OCI-LY7 (cell line): ENCODE data around the gene DNAJB14. TPM values are rescaled to one million over a fixed set of nuclear protein-coding genes. Genes with fewer than 3 reads are reported as not detected.

ENCODE experiments used
- BruUV-seq: library from RNA; stranded (reverse); fragments of 400-500 nt; replicated peaks from 2 replicates; lab custom pipeline; 2021; lab: Mats Ljungman, UMichigan
- CTCF ChIA-PET: fragments of 300-600 bp; sonication (Branson Sonifier 250); formaldehyde crosslinking; loops from one replicate; lab custom pipeline; 2022; ENCODE audit warnings: antibody characterized with exemption; ENCODE audit not compliant: unreplicated experiment; lab: Charles Lee
- POLR2A ChIA-PET: fragments of 300-600 bp; sonication (Branson Sonifier 250); formaldehyde crosslinking; loops from one replicate; lab custom pipeline; 2022; ENCODE audit warnings: antibody characterized with exemption; lab: Charles Lee
- DNase-seq: peaks from one replicate; pipeline ENCODE4 v3.0.0-alpha.2; 2015; ENCODE audit warnings: low spot score
- H2AFZ ChIP-seq: fragments of 200-600 bp; sonication (generic), shearing (Covaris generic); 2 replicates; pipeline ENCODE4 v1.6.1; 2014; ENCODE audit warnings: mild to moderate bottlenecking, antibody characterized with exemption, low read length, moderate library complexity
- H3K27ac ChIP-seq: fragments of 200-600 bp; sonication (generic); 2 replicates; pipeline ENCODE4 v1.5.1; 2014; ENCODE audit warnings: mixed run types, low read depth, mild to moderate bottlenecking, moderate library complexity, low read length, inconsistent platforms; ENCODE audit not compliant: poor library complexity, severe bottlenecking
- H3K36me3 ChIP-seq: fragments of 200-600 bp; sonication (generic); 2 replicates; pipeline ENCODE4 v1.6.1; 2014; ENCODE audit warnings: mild to moderate bottlenecking, antibody characterized with exemption, low read length, moderate library complexity, mixed read lengths; ENCODE audit not compliant: insufficient read depth
- H3K4me1 ChIP-seq: fragments of 200-600 bp; sonication (generic); 2 replicates; pipeline ENCODE4 v1.5.1; 2014; ENCODE audit warnings: mild to moderate bottlenecking, low read length; ENCODE audit not compliant: insufficient read depth, poor library complexity, severe bottlenecking
- H3K4me2 ChIP-seq: fragments of 200-600 bp; sonication (generic); 2 replicates; pipeline ENCODE4 v1.6.1; 2014; ENCODE audit warnings: mild to moderate bottlenecking, low read length
- H3K4me3 ChIP-seq: fragments of 200-600 bp; sonication (generic); 2 replicates; pipeline ENCODE4 v1.5.1; 2014; ENCODE audit warnings: mild to moderate bottlenecking, low read depth, low read length; ENCODE audit not compliant: poor library complexity, severe bottlenecking
- H3K79me2 ChIP-seq: fragments of 200-600 bp; sonication (generic); 2 replicates; pipeline ENCODE4 v1.6.1; 2016; ENCODE audit warnings: low read depth, mild to moderate bottlenecking, low read length, moderate library complexity, mixed read lengths; ENCODE audit not compliant: insufficient read depth
- H3K9me2 ChIP-seq: fragments of 200-600 bp; sonication (generic); 2 replicates; pipeline ENCODE4 v1.6.1; 2016; ENCODE audit warnings: mild to moderate bottlenecking, low read length, mixed read lengths; ENCODE audit not compliant: insufficient read depth
- H3K9me3 ChIP-seq: fragments of 200-600 bp; sonication (generic); 2 replicates; pipeline ENCODE4 v1.6.1; 2014; ENCODE audit warnings: mild to moderate bottlenecking, mixed run types, low read length, mixed read lengths
- H4K20me1 ChIP-seq: fragments of 200-600 bp; sonication (generic); 2 replicates; pipeline ENCODE4 v1.6.1; 2014; ENCODE audit warnings: mild to moderate bottlenecking, antibody characterized with exemption, low read length, moderate library complexity, mixed read lengths; ENCODE audit not compliant: insufficient read depth
- CTCF ChIP-seq: fragments of 200-600 bp; sonication (generic); conservative IDR thresholded peaks from 2 replicates; pipeline ENCODE4 v1.5.1; 2014; ENCODE audit warnings: mild to moderate bottlenecking, antibody characterized with exemption, low read length, moderate library complexity, mixed read lengths
- EZH2phosphoT487 ChIP-seq: fragments of 200-600 bp; sonication (generic); IDR thresholded peaks from 2 replicates; pipeline ENCODE4 v1.6.1; 2018; ENCODE audit warnings: low read depth, borderline replicate concordance, mild to moderate bottlenecking, mixed run types, antibody characterized with exemption, low read length, moderate library complexity, mixed read lengths
- intact Hi-C: fragments of 100-400 bp; cut with micrococcal nuclease; formaldehyde crosslinking; loops from one replicate; pipeline ENCODE4 v1.10.0; 2022; ENCODE audit not compliant: unreplicated experiment
- total RNA-seq, 2 experiments: library from RNA; depleted of rRNA in 1 of 2; stranded (reverse); fragments of >200 nt in 1 of 2; shearing (Covaris generic) in 1 of 2; gene quantifications; 2 replicates each; pipeline ENCODE4 v1.2.3, GENCODE V29; 2014 to 2022

The DNAJB14 gene
- total RNA-seq, 2 experiments from 2014 or later: 13.3 to 44.9 TPM

- Histone ChIP-seq H3K36me3 (peaks cover 82% of the 10 kb centered on the region), H3K4me2 (no peak overlapping the region), H3K27ac (no peak overlapping the region), H3K9me2 (no peaks in the 10 kb centered on the region), H3K79me2 (peaks cover 41% of the 10 kb centered on the region), H3K9me3 (no peaks in the 10 kb centered on the region; the same call in 1 of the 2 replicates), H4K20me1 (no peaks in the 10 kb centered on the region), H2AFZ (no peak overlapping the region), H3K4me3 (no peak overlapping the region), H3K4me1 (no peaks in the 10 kb centered on the region)
- DNase-seq: no peak
- intact Hi-C loops: no loop called here
- TF ChIP-seq EZH2phosphoT487 (no peak), CTCF (no peak)
- BruUV-seq: no TSS peak
- ChIA-PET POLR2A (interaction anchor here (0.6 to 2.9 kb wide), 7 partner anchors 11 to 37 kb away, joined by 3 to 23 read pairs (median 3); partner anchors contain the start of gene LAMTOR3), CTCF (no interaction called here)
Observed at GRCh38 chr4:99927566-99927965, 18.9 kb downstream of the DNAJB14 start.

GRCh38 chr4:99921174-99921573, 25.2 kb downstream of the DNAJB14 start:
- Histone ChIP-seq H3K36me3 (peaks cover 88% of the 10 kb centered on the region), H3K79me2 (no peaks in the 10 kb centered on the region), H2AFZ (no peak overlapping the region), H3K4me3 (no peak overlapping the region), H3K9me3 (no peaks in the 10 kb centered on the region), H3K4me2 (no peak overlapping the region), H3K9me2 (no peaks in the 10 kb centered on the region), H3K27ac (no peak overlapping the region), H3K4me1 (no peaks in the 10 kb centered on the region), H4K20me1 (no peaks in the 10 kb centered on the region)
- DNase-seq: no peak
- intact Hi-C loops: no loop called here
- TF ChIP-seq CTCF: no peak
- TF ChIP-seq EZH2phosphoT487: no peak
- CTCF ChIA-PET: no interaction called here
- POLR2A ChIA-PET: interaction anchor here (0.7 to 2.1 kb wide), 4 partner anchors 8 to 26 kb away, joined by 3 to 9 read pairs (median 5); no protein-coding TSS in a partner anchor
- BruUV-seq: no TSS peak

GRCh38 chr4:99918656-99919055, 27.8 kb downstream of the DNAJB14 start:
- DNase-seq: no peak
- H3K36me3 ChIP-seq: peaks cover 74% of the 10 kb centered on the region
- H3K4me2 ChIP-seq: no peak overlapping the region
- no peak overlapping the region for H2AFZ ChIP-seq
- H4K20me1 ChIP-seq: no peaks in the 10 kb centered on the region
- H3K4me1 ChIP-seq: no peaks in the 10 kb centered on the region
- no TSS peak for BruUV-seq
- CTCF ChIA-PET: no interaction called here
- POLR2A ChIA-PET: interaction anchor here (0.8 to 1.2 kb wide), 3 partner anchors 10 to 27 kb away, joined by 3 read pairs; partner anchors contain the start of gene DNAJB14
- H3K9me2 ChIP-seq: no peaks in the 10 kb centered on the region
- no peak overlapping the region for H3K4me3 ChIP-seq
- no peak overlapping the region for H3K27ac ChIP-seq
- H3K9me3 ChIP-seq: no peaks in the 10 kb centered on the region
- intact Hi-C loops: no loop called here
- H3K79me2 ChIP-seq: no peaks in the 10 kb centered on the region
- TF ChIP-seq CTCF: no peak
- no peak for TF ChIP-seq EZH2phosphoT487
